GM18858 (cell line): ENCODE measurements around the gene SENP1.

Experiments used
- ATAC-seq: cut with Tn5 transposase; IDR thresholded peaks from one replicate; pipeline ENCODE4 v1.9.1; 2021; ENCODE audit not compliant: unreplicated experiment

Gene SENP1

GRCh38 chr12:48001505-48002413 lies 104.1 kb downstream of the SENP1 start:
- no peak for ATAC-seq

- ATAC-seq: no peak
These were observed 104.9 kb downstream of the SENP1 start for GRCh38 chr12:48000878-48001504.

- ATAC-seq: no peak
These were observed 106.1 kb downstream of the SENP1 start for GRCh38 chr12:47999816-48000215.

GRCh38 chr12:47997321-47997720 lies 108.6 kb downstream of the SENP1 start:
- no peak for ATAC-seq

GRCh38 chr12:47995981-47996401 lies 109.9 kb downstream of the SENP1 start:
- no peak for ATAC-seq

- no peak for ATAC-seq
These were observed 112.4 kb downstream of the SENP1 start for GRCh38 chr12:47993491-47993890.
